GM18519 (cell line): ENCODE results near the gene CLPTM1L.

Source experiments
- ATAC-seq: cut with Tn5 transposase; IDR thresholded peaks from one replicate; pipeline ENCODE4 v1.9.1; 2021; ENCODE audit warnings: mild to moderate bottlenecking, moderate library complexity; ENCODE audit not compliant: unreplicated experiment, low FRiP score

The CLPTM1L gene, protein sequence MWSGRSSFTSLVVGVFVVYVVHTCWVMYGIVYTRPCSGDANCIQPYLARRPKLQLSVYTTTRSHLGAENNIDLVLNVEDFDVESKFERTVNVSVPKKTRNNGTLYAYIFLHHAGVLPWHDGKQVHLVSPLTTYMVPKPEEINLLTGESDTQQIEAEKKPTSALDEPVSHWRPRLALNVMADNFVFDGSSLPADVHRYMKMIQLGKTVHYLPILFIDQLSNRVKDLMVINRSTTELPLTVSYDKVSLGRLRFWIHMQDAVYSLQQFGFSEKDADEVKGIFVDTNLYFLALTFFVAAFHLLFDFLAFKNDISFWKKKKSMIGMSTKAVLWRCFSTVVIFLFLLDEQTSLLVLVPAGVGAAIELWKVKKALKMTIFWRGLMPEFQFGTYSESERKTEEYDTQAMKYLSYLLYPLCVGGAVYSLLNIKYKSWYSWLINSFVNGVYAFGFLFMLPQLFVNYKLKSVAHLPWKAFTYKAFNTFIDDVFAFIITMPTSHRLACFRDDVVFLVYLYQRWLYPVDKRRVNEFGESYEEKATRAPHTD

GRCh38 chr5:1344975-1345838 lies at the start of gene CLPTM1L:
CLPTM1L (minus strand) TSS chr5:1345099; CDS start chr5:1344841, 258 bp downstream.
- ATAC-seq, result peak; percentile 67

- ATAC-seq, result no peak
Measured at GRCh38 chr5:1393571-1394501, 48.9 kb upstream of the CLPTM1L start.

DNA sequence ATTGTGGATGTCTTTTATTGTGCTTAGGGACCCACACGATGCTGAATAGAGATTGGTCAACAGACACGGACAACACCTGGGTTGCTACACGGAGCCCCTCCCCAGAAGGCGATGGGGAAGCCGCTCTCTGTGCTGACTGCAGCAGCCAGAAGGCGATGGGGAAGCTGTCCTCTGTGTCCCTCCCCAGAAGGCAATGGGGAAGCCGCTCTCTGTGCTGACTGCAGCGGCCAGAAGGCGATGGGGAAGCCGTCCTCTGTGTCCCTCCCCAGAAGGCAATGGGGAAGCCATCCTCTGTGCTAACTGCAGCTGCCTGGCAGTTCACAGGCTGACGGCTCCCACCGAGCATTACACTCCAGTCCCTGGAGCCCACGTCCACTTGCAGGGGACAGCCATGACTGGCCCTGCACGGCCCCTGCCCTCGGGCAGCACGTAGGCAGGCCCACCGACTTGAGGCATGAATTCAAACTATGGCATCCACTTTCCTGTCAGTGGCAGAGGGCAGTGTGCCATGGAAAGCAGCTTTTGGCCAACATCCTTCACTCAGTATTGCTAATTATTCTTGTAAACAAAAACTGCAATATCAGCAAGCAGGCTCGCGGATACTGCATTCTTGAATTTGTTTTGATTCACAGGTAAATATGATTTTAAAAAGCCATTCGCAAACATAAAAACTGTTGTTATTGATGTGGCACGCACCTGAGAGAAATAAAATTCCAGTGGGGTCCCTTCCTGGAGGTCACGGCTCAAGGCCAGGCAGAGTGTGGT lies 48.1 kb upstream of the CLPTM1L start:
- no peak for ATAC-seq

DNA sequence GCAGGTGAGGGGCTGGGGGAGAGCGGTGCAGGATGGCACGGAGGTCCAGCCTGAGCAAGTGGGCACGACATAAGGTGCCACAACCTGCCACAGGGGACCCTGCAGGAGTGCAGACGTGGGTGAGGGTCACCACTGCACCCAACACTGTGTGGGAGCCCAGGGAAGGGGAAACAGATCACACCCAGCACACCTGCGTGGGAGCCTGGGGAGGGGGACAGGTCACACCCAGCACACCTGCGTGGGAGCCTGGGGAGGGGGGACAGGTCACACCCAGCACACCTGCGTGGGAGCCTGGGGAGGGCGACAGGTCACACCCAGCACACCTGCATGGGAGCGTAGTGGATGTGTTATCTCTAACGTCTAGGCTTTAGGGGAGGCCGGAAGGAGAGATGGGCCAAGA lies 47.4 kb upstream of the CLPTM1L start:
- no peak for ATAC-seq

DNA sequence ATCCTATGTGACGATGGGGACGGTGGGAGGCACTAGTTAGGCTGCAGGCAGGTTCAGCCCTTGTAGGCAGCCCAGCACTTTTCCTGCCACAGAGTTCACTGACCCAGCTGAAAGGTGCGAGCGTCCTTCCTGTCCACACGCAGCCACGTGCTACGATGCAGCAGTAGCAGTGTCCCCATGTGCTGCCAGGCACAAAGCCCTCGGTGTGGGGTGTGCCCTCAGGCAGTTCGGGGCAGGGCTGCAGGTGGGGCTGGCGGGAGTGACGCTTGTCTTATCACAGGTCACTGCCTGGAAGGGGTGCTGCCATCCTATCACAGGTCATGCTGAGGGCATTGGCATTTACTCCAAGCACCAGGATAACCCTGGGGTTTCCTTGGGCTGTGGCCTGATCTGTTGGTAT lies 46.8 kb upstream of the CLPTM1L start:
- ATAC-seq, result no peak

GRCh38 chr5:1390861-1391600 lies 46.1 kb upstream of the CLPTM1L start:
- ATAC-seq, result no peak

DNA sequence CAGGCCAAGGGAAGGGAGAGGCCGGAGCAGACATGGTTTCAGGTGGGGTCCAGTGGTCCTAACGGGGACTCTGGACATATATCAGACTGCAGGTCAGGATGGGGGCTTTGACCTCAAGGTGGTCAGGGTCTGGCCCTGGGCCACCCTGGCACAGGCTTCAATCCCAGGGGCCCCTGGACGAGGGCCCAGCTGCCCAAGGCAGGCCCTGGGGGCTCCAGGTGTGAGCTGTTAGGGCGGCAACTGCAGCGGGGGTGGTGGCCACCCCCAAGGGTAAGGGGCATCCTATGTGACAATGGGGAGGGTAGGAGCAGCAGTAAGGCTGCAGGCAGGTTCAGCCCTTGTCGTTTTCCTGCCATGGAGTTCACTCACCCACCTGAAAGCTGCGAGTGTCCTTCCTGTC lies 45.4 kb upstream of the CLPTM1L start:
- no peak for ATAC-seq

- no peak for ATAC-seq
Measured at GRCh38 chr5:1388383-1388967, 43.6 kb upstream of the CLPTM1L start.

- no peak for ATAC-seq
Measured at GRCh38 chr5:1387876-1388275, 43.0 kb upstream of the CLPTM1L start.

GRCh38 chr5:1387059-1387755 lies 42.3 kb upstream of the CLPTM1L start:
- ATAC-seq, result no peak

DNA sequence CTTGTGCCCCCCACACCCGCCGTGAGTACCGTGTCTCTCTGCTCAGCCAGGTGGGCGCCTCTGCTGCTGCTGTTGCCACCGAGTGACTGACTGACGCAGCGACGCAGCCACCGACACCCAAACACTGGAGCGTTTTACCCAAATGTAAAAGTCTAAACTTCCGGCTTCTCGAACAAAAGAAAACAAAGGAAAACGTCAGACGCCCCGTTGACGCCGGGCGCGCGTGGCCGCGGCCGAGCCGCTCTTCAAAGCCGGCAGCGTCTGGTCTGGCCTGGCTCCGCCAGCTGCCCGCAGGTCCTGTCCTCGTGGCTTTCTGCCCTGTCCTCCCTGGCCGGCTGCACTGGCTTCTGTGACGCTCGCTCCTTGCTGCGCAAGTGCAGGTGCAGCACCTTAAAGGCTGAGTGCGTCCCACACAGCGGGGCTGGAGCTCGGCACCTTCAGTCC lies 41.4 kb upstream of the CLPTM1L start:
- peak; percentile 37 for ATAC-seq

DNA sequence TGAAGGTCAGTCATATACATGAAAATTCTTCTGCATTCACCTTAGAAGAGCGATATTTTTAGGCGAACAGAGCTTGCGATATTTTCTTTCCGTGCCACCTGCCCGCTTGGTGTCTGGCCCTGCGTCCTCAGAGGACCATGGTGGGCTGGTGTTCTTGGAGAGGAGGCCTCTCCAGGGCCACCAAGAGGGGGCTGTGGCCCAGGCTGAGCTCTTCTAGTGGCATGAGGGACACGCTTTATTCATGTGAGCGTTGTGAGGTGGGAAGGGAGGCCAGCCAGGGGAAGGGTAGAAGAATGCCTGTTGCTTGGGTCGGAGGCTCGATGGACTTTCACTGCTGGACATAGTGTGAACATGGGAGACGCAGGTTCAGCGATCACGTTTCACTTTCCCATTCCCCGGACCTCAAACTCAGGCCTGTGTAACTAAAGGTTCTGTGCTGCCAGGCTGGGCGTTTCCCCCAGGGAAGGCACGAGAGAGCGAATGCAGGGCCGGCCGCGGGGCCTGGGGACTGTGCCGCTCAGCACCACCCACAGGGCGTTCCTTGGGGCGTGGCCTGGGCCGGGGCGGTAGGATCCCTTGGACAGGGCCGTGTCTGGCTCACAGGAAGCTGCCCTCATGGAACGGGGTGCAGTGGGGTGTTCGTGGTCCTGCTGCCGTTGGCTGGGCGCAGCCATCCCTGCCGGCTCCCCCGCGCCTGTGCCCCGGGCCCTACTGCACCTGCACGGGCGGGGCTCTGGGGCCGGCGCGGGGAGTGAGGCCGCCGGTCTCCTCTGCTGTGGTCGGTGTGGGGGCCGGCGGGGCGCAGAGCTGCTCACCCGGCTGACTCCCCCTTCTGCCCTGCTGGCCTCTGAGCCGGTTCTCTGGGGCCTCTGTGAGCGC lies 40.7 kb upstream of the CLPTM1L start:
- peak; percentile 79 for ATAC-seq

DNA sequence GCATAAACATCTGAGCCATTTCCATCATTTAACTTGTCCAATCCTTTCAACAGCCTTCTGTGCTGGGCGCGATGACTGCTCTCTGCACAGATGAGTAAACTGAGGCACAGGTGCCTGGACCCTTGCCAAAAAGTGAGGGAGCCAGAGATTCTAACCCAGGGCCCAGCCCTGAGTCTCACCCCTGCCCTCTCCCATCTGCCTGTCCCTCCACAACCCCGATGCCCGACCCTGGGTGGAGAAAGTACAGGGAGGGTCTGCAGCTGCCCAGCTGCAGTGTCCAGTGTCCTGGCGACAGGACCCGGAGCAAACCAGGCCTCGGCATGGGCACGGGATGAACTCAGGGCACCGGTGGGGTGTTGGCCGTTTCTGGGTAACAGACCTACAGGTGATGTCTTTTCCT lies 39.6 kb upstream of the CLPTM1L start:
- ATAC-seq, result no peak

GRCh38 chr5:1383886-1384401 lies 39.0 kb upstream of the CLPTM1L start:
- ATAC-seq, result no peak

DNA sequence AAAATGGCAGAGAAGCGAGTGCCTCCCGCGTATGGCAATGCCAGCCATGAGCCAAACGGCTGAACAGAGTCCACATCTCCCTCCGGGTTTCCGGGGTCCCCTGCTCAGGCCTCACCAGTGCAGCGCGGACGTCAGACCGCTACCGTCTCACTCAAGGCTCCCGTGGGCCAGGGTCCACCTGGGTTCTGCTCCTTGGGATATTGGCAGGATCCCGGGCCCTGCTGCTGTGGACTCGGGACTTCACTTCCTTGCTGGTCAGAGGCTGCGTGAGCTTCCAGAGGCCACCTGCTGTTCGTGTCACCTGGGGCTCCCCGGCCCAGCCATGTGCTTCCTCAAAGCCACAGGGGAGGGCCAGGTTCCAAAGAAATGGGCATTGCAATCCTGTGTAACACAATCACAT lies 38.4 kb upstream of the CLPTM1L start:
- no peak for ATAC-seq

DNA sequence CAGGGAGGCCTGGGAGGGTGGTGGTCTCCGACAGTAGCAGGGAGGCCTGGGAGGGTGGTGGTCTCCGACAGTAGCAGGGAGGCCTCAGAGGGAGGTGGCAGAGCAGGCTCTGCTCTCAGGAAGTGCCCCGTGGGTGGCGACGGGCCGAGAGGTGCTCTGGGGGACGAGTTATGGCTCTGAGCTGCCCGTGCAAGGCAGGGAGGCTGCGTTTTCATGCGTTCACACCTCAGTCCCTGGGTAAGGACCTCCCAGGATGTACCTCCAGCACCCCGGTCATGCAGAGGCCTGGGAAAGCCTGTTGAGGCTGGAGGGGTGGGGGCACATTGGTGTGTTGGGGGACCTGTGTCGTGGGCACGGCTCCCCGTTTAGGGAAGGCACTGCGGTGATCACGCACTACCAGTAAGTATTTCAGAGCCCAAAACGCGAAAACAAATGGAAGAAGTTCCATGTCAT lies 37.4 kb upstream of the CLPTM1L start:
- ATAC-seq, result no peak
